ENCODE data around the gene LRRC4C.

Gene LRRC4C

DNA sequence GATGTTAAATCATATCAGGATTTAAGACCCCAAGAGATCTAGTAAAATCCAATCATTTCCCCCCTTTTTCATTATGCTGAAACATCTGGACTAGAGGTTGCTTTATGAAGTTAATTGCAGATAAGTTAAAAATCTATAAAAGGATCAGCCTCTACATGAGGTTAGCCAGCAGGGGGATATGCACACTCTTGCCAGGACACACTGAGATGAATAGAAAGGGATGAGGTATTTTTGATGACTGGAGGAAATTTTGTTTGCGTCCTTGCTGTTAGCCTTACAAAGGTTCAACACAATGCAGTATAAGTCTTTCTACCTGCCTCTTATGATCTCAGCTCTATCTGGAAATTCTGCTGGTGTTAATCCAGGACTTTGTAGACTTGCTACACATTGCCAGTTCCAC lies 1034.3 kb downstream of the LRRC4C start:
- DNase-seq, result no peak

DNA sequence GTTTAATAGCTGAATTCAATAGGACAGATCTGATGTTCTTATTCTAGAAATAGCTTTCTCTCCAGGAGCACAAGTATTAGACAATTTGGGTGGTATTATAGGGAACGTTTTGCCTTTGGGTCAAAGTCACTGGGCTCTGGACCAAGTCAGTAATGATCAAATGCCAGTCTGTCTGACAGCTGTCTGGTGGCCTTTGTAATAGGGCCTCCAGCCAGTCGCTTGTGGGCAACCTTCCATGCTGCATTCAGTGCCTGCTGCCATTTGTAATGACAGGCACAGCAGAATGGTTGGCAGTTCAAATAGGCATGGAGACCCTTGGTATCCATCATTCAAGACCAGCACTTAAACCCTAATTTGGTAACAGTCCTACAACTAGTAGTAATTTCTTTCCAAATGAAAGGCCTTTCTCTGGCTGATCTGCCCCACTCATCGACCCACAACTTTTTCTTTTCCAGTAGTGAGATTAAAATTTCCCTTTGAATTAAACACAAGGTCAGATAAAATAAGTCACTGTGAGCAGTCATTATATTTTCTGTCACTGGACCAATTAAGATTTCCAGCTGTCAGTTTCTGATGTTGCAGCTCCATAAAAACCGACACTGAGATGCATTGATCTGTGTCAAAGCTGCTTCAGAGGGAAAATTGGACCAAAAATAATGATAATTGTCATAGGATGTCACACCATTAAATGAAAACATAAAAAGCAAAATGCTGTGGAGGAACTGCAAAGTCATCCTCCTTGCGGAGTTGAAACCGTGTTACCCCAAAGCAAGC lies 1038.1 kb downstream of the LRRC4C start:
- DNase-seq, result no peak

DNA sequence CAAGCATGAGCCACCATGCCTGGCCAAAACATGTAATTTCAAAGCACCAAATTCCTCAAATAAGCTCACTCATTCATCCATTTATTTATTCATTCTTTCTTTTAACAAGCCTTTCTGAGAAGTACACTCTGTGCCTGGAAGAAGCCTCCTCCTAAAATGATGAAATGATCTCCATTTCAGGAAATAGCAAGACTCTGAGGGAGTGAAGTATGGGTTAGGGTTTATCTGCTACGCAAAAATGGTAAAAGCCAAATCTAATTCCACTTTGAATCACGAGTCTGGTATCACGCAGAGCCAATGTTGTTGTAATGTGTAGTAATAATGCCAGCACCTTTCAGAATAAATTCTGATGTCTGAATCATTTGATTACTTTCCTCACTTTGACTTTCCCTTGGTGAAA lies 1041.8 kb downstream of the LRRC4C start:
- no peak for DNase-seq

DNA sequence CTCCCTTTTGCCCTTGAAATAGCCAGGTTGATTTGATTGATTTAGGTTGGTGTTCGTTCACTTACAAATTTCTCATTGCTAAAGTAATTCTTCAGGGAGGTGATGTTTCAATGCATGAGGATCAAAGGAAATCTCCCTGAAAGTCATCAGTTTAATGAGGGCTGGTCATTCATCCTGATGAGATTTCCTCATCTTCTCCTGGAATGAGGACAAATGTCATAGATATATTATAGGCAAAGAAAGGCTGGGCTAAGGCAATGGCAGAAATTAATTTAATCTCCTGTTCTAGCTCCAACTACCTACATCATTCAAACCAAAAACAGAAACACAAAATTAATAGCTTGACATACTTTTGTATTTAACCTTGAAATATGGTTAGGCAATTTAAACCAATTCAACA lies 1052.1 kb downstream of the LRRC4C start:
- DNase-seq, result no peak

DNA sequence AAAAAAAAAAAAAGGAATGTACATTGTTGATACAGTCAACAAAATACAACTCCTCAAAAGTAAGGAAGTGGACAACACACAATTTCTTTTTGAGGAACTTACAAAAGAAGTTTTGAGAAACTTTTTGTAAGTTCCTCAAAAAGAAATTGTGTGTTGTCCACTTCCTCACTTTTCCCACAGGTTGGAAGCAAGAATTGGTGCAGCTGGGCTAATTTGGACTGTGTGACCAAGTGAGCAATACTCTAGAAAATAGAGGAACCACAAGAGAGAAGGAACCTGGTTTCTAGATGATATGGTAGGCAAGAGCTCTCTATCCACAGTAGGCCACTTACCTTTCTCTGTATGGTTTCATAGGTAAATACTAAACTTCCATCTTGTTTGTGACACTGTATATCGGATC lies 1053.8 kb downstream of the LRRC4C start:
- DNase-seq, result no peak

DNA sequence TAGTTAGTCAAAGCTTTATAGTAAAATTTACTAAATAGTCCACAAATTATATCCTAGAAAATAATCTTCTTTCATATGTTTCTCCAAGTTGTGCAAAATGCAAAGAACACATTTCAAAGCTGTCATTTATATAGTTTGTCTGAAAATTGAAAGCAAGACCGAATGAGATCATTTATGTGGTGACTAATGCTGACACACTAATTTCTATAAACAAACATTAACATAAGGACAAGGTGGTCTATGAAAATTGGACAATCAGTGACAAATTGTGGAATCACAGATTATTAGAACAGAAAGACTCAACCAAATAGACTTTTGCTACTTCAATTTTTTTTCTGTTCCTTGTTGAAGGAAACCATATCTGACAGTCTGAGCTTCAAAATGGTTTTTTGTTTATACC lies 1056.1 kb downstream of the LRRC4C start:
- DNase-seq, result no peak

DNA sequence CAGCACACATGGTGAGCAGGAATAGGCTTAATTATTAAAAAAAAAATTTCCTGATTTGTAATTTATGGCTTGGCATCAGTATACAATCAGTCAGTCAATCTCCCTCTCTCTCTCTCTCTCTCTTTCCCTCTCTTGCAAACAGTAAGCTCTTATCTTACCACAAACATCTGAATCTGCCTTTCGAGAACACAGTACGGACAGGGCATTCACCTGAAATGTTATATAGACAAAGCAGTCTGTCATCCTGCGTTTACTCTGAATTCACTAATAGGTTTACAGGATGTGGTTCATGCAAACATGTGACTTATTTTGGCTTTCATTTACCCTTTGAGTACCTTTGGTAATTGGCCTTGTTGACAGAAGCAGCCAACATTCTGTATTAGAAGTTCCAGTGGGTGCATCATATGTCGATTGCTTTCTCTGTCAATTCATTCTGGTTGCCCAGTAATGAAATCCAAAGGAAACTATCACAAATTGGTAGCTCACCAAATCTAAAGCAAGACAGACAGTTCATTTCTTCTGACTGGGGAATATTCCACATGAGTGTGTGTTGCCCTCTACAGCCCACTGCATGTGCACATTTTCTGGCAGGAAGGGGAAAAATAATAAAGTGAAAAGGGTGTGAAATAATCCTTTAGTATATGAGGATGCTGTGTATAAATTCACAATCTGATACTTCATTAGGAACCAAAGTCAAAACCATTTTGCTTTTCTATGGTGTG lies 1058.2 kb downstream of the LRRC4C start:
- DNase-seq, result no peak

DNA sequence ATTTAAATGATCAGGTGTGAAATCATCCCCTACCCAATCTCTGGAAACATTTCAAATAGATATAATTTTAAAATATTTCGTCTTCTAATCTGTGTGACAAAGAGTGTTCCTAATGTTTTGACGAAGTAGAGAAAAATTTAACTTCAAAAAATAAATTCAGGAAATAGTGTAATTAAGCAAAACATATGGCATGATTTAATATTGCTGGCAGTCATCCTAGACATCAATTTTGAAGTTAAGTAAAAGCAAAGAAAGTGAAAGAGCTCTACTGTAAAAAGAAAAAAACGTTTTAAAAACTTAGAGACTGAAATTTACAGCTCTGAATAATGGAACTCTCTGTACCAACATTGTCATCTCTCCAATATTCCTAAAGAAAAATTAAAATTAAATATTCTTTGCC lies 1062.3 kb downstream of the LRRC4C start:
- no peak for DNase-seq

DNA sequence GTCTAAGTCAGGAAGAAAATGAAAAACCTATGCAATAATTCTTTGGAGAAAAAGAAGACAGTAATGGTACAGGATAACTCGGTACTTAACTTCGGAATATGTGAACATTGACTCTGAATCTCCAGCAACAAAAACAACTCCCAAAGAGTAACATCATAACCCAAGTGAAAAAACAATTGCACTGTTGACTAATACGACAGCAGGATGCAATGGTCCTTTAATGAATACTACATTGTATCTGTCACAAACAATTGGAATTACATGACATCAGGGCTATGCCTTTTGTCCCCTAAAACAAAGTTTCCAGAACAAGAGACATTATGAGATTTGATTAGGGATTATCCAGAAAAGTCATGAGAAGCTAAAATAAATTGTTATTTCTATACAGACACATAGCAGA lies 1065.9 kb downstream of the LRRC4C start:
- DNase-seq, result no peak

DNA sequence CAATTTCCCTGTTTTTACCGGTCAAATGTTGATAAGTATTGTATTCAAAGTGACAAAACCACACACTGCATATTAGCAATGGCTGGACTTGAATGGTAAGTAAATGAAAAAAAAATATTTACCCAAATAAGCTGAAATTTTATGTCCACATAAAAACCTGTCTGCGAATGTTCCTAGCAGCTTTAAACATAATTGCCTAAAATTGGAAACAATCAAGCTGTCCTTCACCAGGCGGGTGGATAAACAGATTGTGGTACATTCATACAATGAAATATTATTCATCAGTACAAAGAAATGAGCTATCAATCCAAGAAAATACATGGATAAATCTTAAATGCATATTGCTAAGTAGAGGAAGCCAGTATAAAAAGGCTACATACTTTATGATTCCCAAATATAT lies 1067.8 kb downstream of the LRRC4C start:
- no peak for DNase-seq

DNA sequence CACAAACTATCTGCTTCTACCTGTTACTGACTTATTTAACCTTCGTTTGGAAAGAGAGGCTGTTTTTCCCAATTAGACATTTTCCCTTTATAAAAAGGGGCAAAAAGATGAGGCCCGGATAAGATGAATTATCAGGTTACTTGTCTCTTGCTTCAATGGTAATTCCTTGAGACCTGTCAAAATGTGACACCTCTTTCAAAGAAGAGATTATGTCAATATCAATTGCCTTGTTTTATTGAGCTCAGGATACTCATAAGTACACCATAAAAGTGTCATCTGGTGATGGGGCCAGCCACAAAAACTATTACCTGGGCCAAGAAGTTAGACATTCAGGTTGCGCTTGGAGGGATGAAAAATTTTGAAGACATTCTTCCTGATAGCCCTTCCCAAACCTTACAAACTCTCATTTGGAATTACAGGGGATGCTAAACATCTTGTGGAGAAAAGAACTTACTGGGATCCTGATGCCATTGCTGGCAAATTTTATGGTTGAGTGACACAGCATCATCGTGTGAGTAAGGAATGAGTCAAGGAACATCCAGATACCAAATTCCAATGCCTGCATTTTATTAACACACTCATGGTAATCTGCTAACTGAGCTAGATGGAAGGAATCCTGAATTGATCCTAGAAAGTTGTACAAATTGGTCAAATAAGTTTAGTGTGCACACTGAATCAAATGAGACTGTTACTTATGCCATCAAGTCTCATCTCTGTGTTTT lies 1071.2 kb downstream of the LRRC4C start:
- no peak for DNase-seq

DNA sequence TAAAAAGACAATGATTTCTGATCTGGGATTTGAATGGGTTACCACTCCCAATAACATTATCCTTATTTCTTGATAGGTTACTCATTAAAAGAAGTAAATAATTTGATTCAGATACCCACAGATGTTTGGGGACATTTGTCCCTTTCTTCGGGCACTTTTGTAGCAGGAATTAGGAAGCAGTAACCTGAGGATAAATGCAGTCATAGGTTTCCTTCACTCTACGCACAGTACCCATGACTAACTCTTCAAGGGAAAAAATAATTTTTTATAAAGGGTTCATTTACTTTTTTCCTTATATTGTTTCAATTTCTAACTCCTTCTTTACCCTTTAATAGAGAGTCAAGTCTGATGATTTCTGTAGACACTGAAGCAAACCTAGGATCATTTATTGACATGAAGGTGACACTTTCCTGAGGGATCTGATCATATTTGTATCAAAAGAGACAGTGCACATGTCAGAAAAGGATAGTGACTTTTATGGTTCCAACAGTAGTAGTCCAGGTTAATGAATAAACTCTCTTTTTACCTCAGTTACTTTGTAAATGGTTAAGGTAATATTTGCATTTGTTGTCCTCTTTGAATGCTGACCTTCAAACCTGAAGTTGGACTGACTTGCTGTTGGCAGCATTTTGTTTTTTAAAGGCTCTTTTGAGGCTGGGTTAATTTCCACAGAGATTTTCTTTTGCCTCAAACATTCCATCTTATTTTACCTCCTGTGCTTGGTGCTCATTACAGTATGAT lies 1072.0 kb downstream of the LRRC4C start:
- no peak for DNase-seq

DNA sequence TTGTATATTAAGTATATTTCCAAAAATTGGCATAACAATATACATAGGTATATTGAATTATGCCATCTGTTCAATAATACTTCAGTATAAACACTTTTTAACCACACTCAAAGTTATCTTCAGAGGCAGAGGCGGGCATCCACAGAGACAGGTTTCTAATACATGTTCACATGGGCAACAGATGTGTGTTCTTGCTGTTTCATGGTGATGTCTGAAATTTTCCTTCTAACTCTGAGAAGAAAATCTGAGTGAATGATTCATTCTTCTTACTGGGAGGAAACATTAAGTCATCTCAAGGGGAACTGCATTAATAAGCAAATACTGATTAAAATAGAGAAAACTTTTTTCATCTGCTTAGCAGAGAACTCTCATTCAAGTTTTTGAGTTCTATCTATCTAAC lies 1074.5 kb downstream of the LRRC4C start:
- DNase-seq, result no peak

DNA sequence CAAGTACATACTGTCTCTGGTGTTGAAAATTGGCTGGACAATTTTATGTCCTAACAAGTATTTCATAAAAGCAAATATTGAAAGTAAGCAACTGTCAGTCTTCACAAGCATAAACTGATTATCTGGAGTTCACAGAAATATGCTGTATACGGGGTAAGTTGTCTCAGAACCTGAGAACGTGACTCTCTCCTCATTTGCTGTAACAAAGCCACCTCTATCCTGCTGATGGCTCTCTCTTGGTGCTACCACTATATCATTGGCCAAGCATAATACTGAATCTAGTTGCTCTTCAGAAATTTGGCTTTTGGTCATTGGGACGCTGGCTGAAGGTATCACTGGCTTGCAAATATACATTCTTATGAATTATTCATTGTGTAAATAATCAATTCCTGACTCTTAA lies 1078.0 kb downstream of the LRRC4C start:
- no peak for DNase-seq

DNA sequence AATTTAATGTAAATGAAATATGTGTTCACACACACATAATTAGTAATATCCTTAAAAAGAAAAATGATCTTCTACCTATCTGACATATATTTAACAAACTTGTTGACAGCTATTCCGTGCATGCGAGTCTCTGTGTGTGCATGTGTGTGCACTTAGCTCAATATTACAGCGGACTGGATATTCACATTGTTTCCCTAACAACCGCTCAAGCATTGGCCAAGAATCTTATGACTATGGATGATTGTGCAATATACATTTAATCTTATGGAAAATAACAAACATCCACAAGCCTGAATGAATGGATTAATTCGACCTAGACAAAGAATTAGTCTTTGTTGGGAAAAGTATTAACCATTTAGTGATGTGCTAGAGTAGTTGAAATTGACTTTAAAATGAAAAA lies 1078.6 kb downstream of the LRRC4C start:
- no peak for DNase-seq

DNA sequence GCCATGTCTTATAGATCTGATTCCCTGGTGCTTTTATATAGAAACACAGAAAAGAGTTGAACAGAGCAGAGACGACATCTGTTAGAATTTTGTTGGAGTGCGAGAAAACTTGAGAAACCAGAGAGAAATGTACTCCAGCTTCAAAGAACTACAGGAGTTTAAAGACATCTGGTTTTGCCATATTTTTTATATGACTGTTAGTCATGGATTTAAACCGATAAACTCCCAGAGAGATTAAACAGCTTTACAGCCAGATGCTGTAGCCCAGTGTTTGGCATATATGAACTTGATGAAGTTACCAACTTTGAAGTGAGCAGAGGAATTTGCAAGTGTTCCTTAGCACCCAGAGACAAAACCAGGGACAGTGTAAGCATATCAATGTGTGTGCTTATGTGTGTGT lies 1083.1 kb downstream of the LRRC4C start:
- no peak for DNase-seq

DNA sequence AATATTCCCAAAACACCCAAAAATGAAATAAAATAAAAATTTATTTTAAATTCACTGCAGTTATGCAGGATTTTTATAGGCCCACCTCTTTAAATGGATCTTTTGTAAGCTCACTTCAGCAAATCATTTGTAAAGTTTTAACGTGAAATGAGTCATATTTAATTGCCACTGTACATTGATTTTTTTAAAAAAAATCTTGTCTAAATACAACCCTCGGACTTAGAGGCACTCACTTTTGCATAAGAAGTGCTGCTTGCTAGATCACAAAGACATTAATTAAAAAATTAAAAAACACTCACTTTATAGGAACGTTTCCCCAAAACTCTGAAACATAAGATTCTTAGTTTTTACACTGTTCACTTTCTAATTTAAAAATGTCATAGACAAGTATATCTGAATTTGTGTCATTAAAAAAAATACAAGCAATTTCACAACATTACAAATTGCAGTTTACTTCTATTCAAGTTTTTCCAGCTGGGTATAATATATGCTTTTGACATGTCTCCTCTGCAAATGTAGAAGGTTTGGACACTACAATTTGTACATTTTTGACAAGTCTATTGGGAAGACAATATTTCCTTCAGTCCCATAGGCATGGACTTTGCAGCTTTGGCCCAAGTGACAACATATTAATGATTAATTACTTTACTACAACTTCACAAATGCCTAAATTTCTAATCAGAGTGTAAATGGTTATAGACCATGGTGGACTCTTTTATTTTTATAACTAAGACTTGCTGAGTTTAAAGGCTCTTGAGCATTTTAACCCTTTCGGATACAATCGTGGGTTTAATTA lies 1088.4 kb downstream of the LRRC4C start:
- DNase-seq, result no peak

DNA sequence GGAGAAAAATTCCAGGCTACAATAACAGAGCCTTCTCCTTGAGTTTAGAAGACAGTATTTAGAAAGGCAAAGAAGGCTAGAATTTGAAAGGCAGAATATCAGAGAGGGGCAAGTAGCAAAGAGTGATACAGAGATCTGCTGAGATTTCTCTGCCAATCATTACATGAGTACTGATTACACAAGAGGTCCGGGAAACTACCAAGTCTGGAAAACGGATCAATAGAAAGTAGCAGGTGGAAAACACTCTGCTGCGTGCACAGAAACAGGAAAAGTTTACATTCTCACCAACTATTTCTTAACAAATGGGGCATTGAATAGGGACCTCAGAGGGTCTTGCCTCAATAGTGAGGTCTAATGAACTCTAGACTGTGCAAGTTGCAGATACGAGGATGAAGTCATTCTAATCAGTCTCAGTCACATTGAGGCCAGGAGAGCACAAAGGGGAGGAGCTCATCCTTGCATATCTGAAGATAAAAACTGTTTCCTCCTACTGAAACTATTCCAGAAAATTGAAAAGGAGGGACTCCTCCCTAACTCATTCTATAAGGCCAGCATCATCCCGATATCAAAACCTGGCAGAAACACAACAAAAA lies 1099.2 kb downstream of the LRRC4C start:
- no peak for DNase-seq

DNA sequence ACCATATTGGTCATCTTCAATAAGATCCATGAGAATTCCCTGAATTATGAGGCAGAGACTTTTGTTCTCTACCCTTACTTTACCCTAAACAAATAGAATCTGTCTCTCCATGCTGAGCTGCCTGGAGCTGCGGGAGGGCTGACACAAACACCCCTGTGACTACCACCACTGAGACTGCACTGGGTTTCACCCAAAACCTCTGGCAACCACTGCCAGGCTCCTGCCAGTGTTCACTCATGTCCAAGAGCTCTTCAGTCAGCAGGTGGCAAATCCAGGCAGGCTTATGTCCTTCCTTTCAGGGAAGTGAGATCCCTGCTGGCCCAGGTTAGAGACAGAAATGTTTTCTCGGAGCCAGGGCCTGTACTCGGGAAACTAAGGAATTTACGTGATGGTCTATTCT lies 1105.3 kb downstream of the LRRC4C start:
- no peak for DNase-seq

DNA sequence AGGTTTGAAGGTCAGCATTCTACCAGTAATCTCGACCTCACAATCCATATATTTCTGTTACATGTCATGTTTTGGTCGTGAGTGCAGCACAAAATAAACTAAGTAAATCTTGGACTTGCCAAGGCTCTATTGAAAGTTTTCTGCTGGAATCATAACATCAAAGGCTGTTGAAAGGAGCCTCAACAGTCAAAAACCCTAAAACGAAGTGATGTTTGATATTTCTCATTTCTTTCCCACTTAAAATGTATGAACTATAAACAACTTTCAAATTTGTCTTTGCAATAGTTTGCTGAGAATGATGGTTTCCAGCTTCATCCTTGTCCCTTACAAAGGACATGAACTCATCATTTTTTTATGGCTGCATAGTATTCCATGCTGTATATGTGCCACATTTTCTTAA lies 1118.5 kb downstream of the LRRC4C start:
- no peak for DNase-seq

DNA sequence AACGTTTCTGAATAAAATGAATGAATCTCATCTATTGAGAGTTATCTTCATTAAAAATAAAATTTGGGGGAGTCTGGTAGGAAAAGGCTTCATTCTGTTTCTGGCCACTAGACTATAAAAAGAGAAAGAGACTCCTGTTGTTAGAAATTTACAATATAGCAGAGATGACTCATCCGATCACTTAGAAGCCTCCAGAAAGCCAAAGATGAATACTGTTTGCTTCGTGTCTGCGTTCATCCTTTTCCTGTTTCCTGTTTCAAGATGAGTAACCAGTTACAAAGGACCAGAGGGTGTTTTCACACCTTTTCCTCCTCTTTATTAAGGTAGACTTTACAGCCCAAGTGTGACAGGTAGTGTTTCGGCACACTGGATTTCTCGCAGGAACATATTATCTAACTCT lies 1120.7 kb downstream of the LRRC4C start:
- DNase-seq, result no peak

DNA sequence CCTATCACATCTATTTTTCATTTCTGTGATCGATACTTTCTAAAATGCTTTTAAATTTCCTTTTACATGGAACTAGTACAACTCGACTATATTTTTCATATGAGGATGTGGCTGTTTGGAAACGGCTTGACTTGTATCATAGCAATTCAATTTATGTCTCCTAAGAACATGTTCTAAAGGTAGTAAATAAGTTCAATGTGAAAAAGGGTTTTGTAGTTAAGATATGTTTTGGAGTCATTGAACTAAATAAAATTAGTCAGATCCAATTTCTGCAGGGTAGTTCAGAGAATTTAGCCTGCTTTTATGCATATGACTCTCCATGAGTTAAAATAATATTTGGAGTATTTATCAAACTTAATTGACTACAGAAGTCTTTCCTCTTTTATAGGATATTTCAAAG lies 1121.4 kb downstream of the LRRC4C start:
- no peak for DNase-seq
